Panc1 (cell line): Measurements from ENCODE around the gene KLHDC7A. TPM values are rescaled to one million over a fixed set of nuclear protein-coding genes. Genes with fewer than 3 reads are reported as not detected.

Experiments
- ATAC-seq: fragments of 200-7000 bp; cut with Tn5 transposase; 2 replicates; pipeline ENCODE4 v1.9.1; 2020; ENCODE audit warnings: mild to moderate bottlenecking, moderate library complexity
- BruUV-seq: library from RNA; stranded (reverse); fragments of 400-500 nt; replicated peaks from 2 replicates; lab custom pipeline; 2021; lab: Mats Ljungman, UMichigan
- CTCF ChIA-PET: fragments of 300-600 bp; sonication (Branson Sonifier 250); formaldehyde crosslinking; loops from one replicate; lab custom pipeline; 2022; ENCODE audit warnings: antibody characterized with exemption; lab: Charles Lee
- POLR2A ChIA-PET: fragments of 300-600 bp; sonication (Branson Sonifier 250); formaldehyde crosslinking; loops from one replicate; lab custom pipeline; 2022; ENCODE audit warnings: antibody characterized with exemption; lab: Charles Lee
- DNase-seq: peaks from one replicate; pipeline ENCODE4 v3.0.0-alpha.2; 2010; ENCODE audit warnings: low read depth, low spot score
- H3K27ac ChIP-seq: 2 replicates; pipeline ENCODE4 v1.5.1; 2011; ENCODE audit warnings: mild to moderate bottlenecking, low read length, inconsistent platforms
- H3K27me3 ChIP-seq: fragments of 200-500 bp; sonication (Bioruptor generic); 2 replicates; pipeline ENCODE4 v1.6.0; 2014; ENCODE audit warnings: low read length, inconsistent platforms; ENCODE audit not compliant: control insufficient read depth, insufficient read depth
- H3K36me3 ChIP-seq: fragments of 200-500 bp; sonication (Bioruptor generic); 2 replicates; pipeline ENCODE4 v1.5.1; 2014; ENCODE audit warnings: inconsistent platforms, mild to moderate bottlenecking, low read length, moderate library complexity; ENCODE audit not compliant: control insufficient read depth, insufficient read depth
- H3K4me1 ChIP-seq: 2 replicates; pipeline ENCODE4 v1.5.1; 2011; ENCODE audit warnings: inconsistent platforms, mild to moderate bottlenecking, low read length, moderate library complexity; ENCODE audit not compliant: control insufficient read depth, insufficient read depth
- H3K4me3 ChIP-seq, 2 experiments: 2 replicates each; pipeline ENCODE4 v1.5.1; 2011 to 2012; ENCODE audit warnings: low read depth in 2 of 2, low read length in 2 of 2, mild to moderate bottlenecking in 2 of 2, inconsistent platforms in 1 of 2, moderate library complexity in 1 of 2
- H3K9me3 ChIP-seq: fragments of 200-500 bp; sonication (Bioruptor generic); 2 replicates; pipeline ENCODE4 v1.5.1; 2014; ENCODE audit warnings: low read depth, mild to moderate bottlenecking, inconsistent platforms, low read length, moderate library complexity; ENCODE audit not compliant: control insufficient read depth, insufficient read depth
- CTCF ChIP-seq: fragments of 450-650 bp; IDR thresholded peaks from 2 replicates; pipeline ENCODE4 v1.5.1; 2017; ENCODE audit warnings: mild to moderate bottlenecking
- POLR2AphosphoS5 ChIP-seq: IDR thresholded peaks from 2 replicates; pipeline ENCODE4 v1.6.1; 2012; ENCODE audit warnings: mild to moderate bottlenecking, low read depth, low read length, moderate library complexity
- REST ChIP-seq, 2 experiments: IDR thresholded peaks; 2 replicates each; pipeline ENCODE4 v1.6.1; 2011 to 2012; ENCODE audit warnings: low read depth in 2 of 2, control low read depth in 1 of 2, low read length in 1 of 2, mild to moderate bottlenecking in 1 of 2, moderate library complexity in 1 of 2; ENCODE audit not compliant: insufficient read depth in 1 of 2
- SIN3A ChIP-seq: IDR thresholded peaks from 2 replicates; pipeline ENCODE4 v1.6.1; 2012; ENCODE audit warnings: low read depth, mild to moderate bottlenecking, low read length, moderate library complexity, borderline replicate concordance; ENCODE audit not compliant: insufficient read depth
- TCF7L2 ChIP-seq: IDR thresholded peaks from 2 replicates; pipeline ENCODE4 v1.6.1; 2011; ENCODE audit warnings: mild to moderate bottlenecking, low read depth, low read length, inconsistent platforms
- in situ Hi-C: cut with HindIII; loops from 2 replicates; pipeline ENCODE4 v1.10.0; 2016; ENCODE audit warnings: low sequenced_read_pairs, low pct_unique_long_range_greater_than_20kb
- intact Hi-C: fragments of 100-400 bp; cut with micrococcal nuclease; formaldehyde crosslinking; loops from one replicate; pipeline ENCODE4 v1.10.0; 2022; ENCODE audit not compliant: unreplicated experiment
- total RNA-seq: library from RNA; stranded (reverse); gene quantifications from one replicate; pipeline ENCODE4 v1.2.1, GENCODE V29; 2021; ENCODE audit not compliant: unreplicated experiment

Gene KLHDC7A
- total RNA-seq, 1 experiment from 2014 or later: 0.31 TPM

GRCh38 chr1:18444563-18444962 lies 36.2 kb upstream of the KLHDC7A start:
- no peak for ATAC-seq
- ChIA-PET CTCF (no interaction called here), POLR2A (no interaction called here)
- Histone ChIP-seq H3K27ac (no peak overlapping the region), H3K4me1 (no peaks in the 10 kb centered on the region), H3K9me3 (no peaks in the 10 kb centered on the region), H3K36me3 (no peaks in the 10 kb centered on the region), H3K4me3 (no peak overlapping the region), H3K27me3 (peaks cover 7% of the 10 kb centered on the region; the same call in 1 of the 2 replicates)
- TF ChIP-seq CTCF (no peak), TCF7L2 (no peak), REST (IDR thresholded peaks at IDR 0.05; ENCODE audit: insufficient read depth in 1 of 2, low read depth in 2 of 2, low read length in 1 of 2) (no peak), SIN3A (no peak), POLR2AphosphoS5 (no peak)
- intact Hi-C loops (no loop called here), in situ Hi-C loops (no loop called here)
- BruUV-seq: no TSS peak
- no peak for DNase-seq

- intact Hi-C loops: no loop called here
- H3K4me1 ChIP-seq: no peaks in the 10 kb centered on the region
- no TSS peak for BruUV-seq
- no peak overlapping the region for H3K27ac ChIP-seq
- no peak for ATAC-seq
- no peaks in the 10 kb centered on the region for H3K9me3 ChIP-seq
- in situ Hi-C loops: no loop called here
- no peaks in the 10 kb centered on the region for H3K36me3 ChIP-seq
- H3K27me3 ChIP-seq: no peaks in the 10 kb centered on the region
- ChIA-PET CTCF (no interaction called here), POLR2A (no interaction called here)
- DNase-seq: no peak
- TF ChIP-seq REST (IDR thresholded peaks at IDR 0.05; ENCODE audit: insufficient read depth in 1 of 2, low read depth in 2 of 2, low read length in 1 of 2) (no peak), TCF7L2 (no peak), CTCF (no peak), POLR2AphosphoS5 (no peak), SIN3A (no peak)
- H3K4me3 ChIP-seq: no peak overlapping the region
Observed at GRCh38 chr1:18446751-18447150, 34.0 kb upstream of the KLHDC7A start.
